WI38 (cell line): ENCODE measurements around the gene MPP4.
A peak's percentile ranks its signal among the peaks of the same experiment; 100 is the strongest.

Source experiments
- H3K4me3 ChIP-seq: 2 replicates; pipeline ENCODE4 v1.5.1; 2011; ENCODE audit warnings: low read depth, mild to moderate bottlenecking, control low read depth, low read length
- CTCF ChIP-seq: IDR thresholded peaks from 2 replicates; pipeline ENCODE4 v1.5.1; 2012; ENCODE audit warnings: low read depth, mild to moderate bottlenecking, control low read depth, low read length

Gene MPP4

GRCh38 chr2:201644001-201644400, 54.4 kb downstream of the MPP4 start:
- no peak for TF ChIP-seq CTCF
- H3K4me3 ChIP-seq: peak overlapping the region; percentile 93

- peak within 1 kb of the TSS; percentile 93 for H3K4me3 ChIP-seq
- TF ChIP-seq CTCF: no peak
Measured at GRCh38 chr2:201643216-201643890, 55.1 kb downstream of the MPP4 start, which contains the start of gene TMEM237. TSS of gene TMEM237 (minus strand) at chr2:201643503. CDS start at chr2:201643400, 103 bp downstream.

- TF ChIP-seq CTCF: no peak
- peak overlapping the region; percentile 93 for H3K4me3 ChIP-seq
Measured at GRCh38 chr2:201642579-201643215, 55.7 kb downstream of the MPP4 start.

- TF ChIP-seq CTCF: no peak
- H3K4me3 ChIP-seq: peak overlapping the region; percentile 93
Measured at GRCh38 chr2:201642086-201642578, 56.3 kb downstream of the MPP4 start.

GRCh38 chr2:201639205-201639604, 59.2 kb downstream of the MPP4 start:
- no peak overlapping the region for H3K4me3 ChIP-seq
- TF ChIP-seq CTCF: no peak

- TF ChIP-seq CTCF: no peak
- no peak overlapping the region for H3K4me3 ChIP-seq
Measured at GRCh38 chr2:201638326-201638725, 60.1 kb downstream of the MPP4 start.

GRCh38 chr2:201633661-201634249, 64.7 kb downstream of the MPP4 start:
- no peak overlapping the region for H3K4me3 ChIP-seq
- TF ChIP-seq CTCF: no peak
